GM19099 (cell line): Measurements from ENCODE around the gene SLC1A3.

ENCODE experiments used
- POLR2A ChIP-seq: IDR thresholded peaks from 3 replicates; pipeline ENCODE4 v1.6.1; 2011; ENCODE audit warnings: low read depth; ENCODE audit not compliant: insufficient read length; ENCODE audit errors: extremely low read depth

Gene SLC1A3

GRCh38 chr5:36642089-36642488 lies 35.7 kb downstream of the SLC1A3 start:
- no peak for TF ChIP-seq POLR2A

GRCh38 chr5:36643162-36643561 lies 36.8 kb downstream of the SLC1A3 start:
- no peak for TF ChIP-seq POLR2A

GRCh38 chr5:36644727-36645126 lies 38.3 kb downstream of the SLC1A3 start:
- TF ChIP-seq POLR2A, result no peak

DNA sequence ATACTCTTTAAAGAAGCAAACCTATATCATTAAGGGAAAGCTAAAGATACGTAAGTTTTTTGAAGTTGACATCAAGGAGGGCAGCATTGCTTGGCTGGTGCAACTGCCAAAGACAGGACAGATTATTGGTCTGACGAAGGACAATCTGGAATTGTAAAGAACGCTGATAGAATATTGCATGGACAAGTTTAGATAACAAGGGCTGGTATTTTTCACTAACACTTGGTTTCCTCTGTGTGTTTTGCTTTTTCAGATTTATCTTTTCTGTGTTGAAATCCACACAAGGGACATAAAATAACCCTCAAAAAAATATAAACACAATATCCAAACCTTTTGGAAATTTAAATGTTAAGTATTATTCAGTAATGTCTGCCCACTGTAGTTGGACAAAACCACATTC lies 39.7 kb downstream of the SLC1A3 start:
- TF ChIP-seq POLR2A, result no peak

DNA sequence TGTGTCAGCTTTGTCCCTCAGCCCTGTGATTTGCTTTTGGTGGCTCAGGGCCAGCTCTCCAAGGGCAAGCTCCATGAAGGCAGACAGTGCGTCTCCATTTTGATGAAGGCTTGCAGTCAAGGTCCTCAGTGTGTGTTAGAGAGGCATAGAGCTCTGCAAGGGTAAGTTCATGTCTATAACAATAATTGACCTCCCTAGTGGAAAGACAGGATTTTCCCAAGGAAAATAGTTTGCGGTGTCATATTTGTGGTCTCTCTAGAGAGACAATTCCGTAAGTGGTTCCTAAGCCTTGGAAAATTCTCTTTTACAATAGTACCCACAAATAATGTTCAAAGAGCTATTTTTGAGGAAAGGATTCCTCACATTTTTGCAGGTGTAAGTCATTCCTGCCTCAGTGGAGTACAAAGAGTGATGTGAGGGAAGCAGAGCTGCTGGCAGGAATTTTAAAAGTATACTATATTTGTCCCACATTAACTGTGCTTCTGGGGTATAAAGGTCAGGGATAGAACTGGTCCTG lies 40.2 kb downstream of the SLC1A3 start:
- no peak for TF ChIP-seq POLR2A

DNA sequence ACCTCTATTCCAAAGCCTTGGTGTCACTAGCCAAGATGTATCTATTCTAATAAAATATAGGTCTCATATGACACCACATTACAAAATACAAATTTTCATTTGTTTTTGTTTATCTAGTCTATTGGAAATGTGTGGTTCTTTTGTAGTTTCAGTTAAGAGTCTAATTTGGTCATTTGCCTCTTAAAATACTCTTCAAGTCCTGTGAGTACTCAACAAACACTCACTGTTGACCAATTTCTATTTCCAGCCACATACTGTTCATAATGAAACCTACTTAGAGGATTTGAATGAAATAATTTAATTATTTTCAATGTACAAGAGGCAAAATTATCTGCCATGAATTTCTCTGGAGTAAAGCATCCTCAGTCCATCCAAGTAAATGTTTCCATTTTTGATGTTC lies 40.6 kb downstream of the SLC1A3 start:
- TF ChIP-seq POLR2A, result no peak

- no peak for TF ChIP-seq POLR2A
Observed at GRCh38 chr5:36648426-36648825, 42.0 kb downstream of the SLC1A3 start.

DNA sequence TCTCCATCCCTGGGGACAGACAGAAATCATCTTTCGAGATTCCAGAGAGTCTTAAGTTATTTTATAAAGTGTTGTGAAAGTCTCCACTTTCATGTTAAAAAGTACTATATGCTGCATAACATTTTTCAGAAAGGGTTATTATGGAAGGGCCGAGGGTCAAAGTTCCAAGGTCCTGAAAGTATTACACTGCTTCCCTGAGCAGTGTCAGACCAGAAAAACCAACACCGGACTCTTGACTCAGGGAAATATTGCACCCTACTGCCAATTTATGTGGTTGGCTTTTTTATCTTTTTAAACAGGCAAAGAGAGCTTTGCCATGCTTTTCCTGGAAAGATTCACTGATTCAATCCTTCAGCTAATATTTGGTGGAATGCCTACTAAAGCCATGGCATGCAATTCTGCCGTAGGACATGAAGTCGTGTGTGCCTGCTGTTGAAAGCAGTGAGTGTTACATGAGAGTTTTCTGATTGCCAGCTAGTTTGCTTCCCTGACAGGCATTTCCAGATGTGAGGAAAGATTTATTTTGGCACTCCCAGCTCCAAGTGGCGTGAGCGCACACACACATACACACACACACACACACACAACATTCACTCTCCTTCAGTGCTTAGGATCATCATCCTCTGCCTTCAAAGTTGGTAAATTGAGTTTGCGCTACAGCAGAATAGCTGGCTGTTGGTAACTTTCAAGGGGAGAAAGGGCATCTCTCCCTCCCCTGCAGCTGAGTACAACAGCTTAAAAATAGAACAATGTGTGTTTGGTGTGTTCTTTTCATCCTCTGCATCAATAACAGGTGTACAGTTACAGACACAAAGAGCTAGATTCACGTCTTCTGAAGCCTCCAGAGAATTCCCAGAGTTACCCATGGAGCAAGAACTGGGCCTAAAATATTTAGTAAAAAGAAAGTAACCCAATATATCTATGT lies 45.6 kb downstream of the SLC1A3 start:
- no peak for TF ChIP-seq POLR2A

DNA sequence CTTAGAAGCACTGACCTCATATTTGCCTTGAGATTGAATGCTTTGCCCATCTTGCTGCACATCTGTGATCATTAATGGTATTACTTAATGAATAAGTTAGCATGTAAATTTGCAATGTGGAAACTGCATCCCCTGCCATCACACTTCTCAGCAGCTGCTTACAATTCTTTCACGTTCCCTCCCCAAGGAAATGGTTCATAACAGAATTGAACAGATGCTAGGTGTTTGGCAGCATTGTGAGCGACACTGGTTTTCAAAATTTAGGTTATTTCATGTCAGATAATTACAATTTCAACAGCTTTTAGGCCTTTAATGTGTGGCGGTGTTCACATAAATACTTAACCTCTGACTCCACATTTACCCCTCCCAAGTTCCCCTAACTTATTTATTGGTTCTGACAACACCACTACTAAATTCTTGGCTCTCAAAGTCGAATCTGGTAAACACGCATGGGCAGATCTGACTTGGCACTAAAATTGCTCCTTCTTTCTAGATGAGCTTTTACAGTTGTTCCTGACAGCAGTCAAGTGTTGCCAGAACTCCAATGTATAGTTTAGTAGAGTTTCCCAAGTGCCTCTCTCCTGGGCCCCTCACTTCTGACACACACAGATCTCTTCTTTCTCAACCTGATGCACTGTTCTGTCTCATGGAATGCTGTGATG lies 46.8 kb downstream of the SLC1A3 start:
- no peak for TF ChIP-seq POLR2A

DNA sequence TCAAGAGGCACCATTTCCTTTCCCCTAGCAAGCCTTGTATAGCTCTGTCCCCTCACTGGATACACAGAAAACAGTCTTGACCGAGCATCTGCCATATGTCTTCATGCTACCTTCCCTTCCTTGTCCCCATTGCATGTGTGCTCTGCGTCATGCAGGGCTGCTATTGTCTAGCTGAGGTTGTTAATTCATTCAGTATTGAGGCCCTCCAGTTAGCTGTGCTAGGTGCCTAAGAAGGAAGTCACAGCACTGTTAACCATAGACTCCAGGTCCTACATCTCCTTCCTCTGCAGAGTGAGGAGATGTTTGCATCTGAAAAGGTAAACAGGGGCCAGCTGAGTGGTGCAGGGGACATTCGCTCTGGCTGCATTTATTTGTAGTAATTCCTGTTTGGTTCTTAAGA lies 48.2 kb downstream of the SLC1A3 start:
- no peak for TF ChIP-seq POLR2A

- no peak for TF ChIP-seq POLR2A
Observed at GRCh38 chr5:36655161-36655560, 48.8 kb downstream of the SLC1A3 start.

GRCh38 chr5:36656556-36656955 lies 50.1 kb downstream of the SLC1A3 start:
- TF ChIP-seq POLR2A, result no peak

GRCh38 chr5:36657563-36657995 lies 51.2 kb downstream of the SLC1A3 start:
- TF ChIP-seq POLR2A, result no peak

DNA sequence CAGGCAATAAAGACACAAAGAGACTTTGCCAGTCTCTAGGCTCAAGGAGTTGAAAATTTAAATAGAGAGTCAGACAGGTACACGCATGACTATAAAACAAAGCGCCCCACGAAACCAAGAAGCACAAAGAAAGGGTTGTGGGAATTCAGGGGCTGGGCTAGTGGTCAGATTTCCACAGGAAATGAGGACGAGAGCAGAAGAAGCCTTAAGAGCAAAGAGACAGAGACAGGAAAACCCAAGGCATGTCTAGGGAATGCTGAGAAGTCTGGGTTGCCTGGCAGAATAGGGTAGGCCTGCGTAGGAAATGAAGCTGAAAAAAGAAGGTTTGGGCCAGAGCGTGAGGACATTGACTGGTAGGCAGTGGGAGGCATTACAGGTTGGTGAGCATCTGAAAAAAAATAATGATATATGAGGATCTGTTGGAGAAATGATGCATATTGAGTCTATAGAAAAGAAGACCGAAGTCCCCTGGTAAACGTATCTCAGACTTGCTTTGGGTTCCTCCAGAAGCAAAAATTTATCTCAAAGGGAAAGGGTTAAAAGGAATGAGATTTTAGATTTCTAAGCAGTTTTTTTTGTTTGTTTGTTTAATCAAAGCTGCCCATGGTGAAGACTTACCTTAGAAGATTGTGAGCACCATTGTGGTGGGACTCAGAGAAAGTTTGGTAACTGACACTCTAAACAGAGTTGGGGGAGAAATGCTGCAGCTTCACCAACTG lies 51.8 kb downstream of the SLC1A3 start:
- no peak for TF ChIP-seq POLR2A

DNA sequence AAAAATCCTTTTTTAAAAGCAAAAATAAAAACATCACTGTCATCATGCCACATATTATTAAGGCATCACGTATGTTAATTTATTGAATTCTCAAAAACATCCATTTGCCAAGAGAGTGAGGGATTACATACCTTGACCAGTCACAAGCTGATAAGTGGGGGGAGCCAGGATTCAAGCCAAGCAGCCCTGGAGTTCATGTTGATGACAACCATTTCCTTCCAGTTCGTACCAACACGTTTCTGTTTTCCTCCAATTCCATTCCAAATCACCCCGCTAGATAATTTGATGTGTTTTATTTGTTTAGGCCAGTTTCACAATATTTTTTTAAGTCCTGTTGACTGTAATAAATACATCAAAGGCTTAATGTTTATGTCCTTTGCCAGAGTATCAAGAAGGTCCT lies 53.0 kb downstream of the SLC1A3 start:
- TF ChIP-seq POLR2A, result no peak
